HG02588 (cell line): ENCODE data around the gene ERBB4.
"Not testable (repeated sequence)": the region's sequence is repeated elsewhere in the genome, so short reads cannot be mapped to it uniquely, and the experiment has no call there.

Source experiments
- ATAC-seq: cut with Tn5 transposase; IDR thresholded peaks from one replicate; pipeline ENCODE4 v1.9.1; 2021; ENCODE audit warnings: mild to moderate bottlenecking, moderate library complexity; ENCODE audit not compliant: unreplicated experiment

ERBB4 gene

DNA sequence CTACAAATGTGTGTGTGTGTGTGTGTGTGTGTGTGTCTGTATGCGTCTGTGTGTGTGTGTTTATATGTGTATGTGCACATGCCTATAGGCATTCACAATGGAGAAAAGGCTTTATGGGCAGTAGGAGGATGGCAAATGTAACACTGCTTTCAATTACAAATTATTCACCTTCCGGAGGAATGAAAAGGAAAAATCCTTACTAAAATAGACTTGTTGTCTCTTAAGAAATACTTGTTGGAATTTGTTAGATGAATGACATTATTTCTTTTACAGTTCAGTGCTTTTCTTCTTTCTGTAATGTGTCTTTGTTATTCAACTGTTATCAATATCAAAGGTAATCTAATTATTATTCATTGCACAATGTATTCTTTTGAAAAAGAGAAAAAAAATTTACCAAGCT is 874.3 kb downstream of the ERBB4 start:
- ATAC-seq, result no peak

- ATAC-seq, result no peak
These were observed 884.3 kb downstream of the ERBB4 start for GRCh38 chr2:211654211-211654780.

GRCh38 chr2:211652327-211652726 is 886.3 kb downstream of the ERBB4 start:
- no peak for ATAC-seq

- no peak for ATAC-seq
These were observed 889.3 kb downstream of the ERBB4 start for GRCh38 chr2:211649331-211649730.

GRCh38 chr2:211631503-211631902 is 907.1 kb downstream of the ERBB4 start:
- no peak for ATAC-seq

DNA sequence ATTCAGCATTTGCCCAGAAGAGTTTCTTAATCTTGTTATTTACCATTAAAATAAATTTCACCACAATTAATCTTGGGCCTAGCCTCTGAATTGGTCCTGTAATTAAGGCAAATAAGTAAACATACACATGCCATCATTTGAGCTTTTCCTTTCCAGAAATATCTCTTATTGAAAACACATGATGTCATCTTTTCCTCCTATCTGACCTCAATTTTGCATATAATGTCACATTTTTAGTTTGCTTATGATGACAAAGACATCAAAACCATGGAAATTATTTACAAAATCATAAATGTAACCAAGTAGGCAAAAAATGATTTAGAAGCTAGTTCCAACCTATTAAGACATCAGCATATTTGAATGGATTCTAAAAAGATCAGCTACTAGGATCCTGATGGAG is 915.5 kb downstream of the ERBB4 start:
- ATAC-seq, result no peak

DNA sequence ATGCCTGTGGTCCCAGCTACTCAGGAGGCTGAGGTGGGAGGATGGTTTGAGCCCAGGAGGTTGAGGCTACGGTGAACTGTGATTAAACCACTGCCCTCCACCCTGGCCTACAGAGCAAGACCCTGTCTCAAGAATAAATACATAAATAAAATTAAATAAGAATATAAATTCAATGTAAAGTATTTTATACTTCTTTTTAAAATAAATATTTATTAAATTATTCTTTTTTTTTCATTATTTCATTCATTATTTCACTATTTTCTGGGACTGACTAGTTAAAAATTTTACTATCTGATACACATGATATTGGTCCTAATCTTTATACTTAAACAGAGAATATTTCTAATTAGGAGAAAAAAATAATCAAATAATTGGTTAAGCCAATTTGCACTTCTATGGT is 917.6 kb downstream of the ERBB4 start:
- no peak for ATAC-seq

GRCh38 chr2:211617803-211618202 is 920.8 kb downstream of the ERBB4 start:
- no peak for ATAC-seq

DNA sequence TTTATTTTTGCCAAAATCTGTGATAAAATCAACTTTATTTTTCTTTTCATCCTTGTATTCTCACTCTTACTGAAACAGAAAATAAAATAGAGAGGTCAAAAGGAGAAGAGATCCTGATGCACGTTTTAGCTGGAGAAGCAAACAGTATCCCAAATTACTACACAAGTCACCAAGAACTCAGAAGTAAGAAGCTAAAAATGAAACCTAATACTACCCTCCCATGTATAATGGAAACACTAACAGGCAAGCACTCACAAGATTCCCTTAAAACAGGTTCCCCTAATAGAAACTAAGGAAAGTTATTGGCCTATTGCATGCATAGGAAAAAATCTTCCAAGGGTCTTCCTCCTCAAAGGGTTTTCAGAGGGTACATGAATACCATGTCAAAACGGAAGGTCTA is 927.0 kb downstream of the ERBB4 start:
- no peak for ATAC-seq

DNA sequence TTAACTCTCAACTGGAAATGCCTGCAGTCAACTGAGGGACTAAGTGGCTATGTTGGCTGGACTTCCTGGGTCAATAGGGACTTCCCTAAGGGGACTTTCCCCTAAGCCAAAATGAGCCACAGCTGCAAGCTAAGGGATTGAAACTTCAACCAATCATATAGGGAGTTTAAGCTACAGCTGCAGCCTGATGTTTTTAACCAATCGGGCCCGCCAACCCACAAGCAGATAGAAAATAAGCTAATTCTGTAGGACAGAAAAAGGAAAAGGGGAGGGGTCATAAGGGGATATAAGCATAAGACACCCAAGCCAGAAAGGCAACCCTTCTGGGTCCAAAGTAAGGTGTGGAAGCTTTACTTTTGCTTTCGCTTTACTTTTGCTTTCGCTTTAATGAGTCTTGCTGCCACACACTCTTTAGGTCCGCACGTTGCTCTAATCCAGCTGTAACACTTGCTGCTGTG is 927.5 kb downstream of the ERBB4 start:
- ATAC-seq, result no peak

- ATAC-seq, result no peak
These were observed 929.5 kb downstream of the ERBB4 start for GRCh38 chr2:211609127-211609526.

DNA sequence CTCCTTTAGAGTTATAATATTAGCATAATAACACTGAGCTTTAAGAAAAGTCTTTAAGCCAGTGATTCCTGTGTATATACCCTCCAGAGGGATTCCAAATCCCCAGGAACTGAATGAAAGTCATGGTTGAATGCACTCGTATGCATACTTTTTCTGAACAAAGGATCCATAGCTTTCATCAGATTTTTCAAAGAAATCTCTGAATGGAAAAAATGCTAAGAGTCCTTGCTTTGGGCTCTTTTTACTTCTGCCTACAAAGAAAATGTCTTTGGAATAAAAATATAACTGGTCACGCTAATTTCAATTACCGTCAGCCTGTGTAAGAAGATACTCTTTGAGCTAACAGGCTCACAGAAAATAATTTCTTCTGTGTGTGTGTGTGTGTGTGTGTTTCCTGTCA is 939.5 kb downstream of the ERBB4 start:
- ATAC-seq, result no peak

DNA sequence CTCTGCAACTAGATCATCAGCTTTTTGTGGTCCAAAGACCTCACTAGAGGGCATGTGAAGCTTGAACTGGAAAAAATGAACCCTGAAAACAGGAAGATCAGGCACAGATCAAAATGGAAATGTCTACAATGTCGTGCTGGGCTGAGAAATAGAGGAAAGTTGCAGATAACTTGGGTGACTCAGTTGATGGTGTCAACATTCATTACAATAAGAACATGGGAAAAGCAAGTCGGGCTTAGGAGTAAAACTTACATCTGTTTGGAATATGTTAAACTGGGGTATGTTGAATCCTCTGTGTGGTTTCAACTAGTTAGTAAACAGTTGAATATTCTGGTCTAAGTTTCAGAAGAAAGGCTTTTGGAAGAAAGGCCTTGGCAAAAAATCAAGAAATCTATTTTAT is 940.4 kb downstream of the ERBB4 start:
- ATAC-seq, result no peak

DNA sequence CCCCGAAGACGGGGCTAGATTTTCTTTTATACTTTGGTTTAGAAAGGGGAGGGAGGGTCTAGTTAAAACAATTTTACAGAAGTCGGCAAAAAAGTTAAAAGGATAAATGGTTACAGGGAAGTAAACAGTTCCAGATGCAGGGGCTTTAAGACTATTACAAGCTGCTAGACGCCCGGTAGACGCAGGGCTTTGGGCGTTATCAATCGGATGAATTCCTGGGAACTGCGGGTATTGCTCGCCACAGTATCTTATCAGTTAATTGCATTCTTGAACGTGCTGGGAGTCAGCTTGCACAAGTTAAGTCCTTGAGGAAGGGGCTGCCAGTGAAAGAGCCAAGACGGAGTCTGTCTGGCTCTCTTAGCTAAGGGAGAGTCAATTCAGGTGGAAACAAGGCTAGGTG is 946.6 kb downstream of the ERBB4 start:
- not testable (repeated sequence) for ATAC-seq

GRCh38 chr2:211591426-211591825 is 947.2 kb downstream of the ERBB4 start:
- ATAC-seq, result no peak

DNA sequence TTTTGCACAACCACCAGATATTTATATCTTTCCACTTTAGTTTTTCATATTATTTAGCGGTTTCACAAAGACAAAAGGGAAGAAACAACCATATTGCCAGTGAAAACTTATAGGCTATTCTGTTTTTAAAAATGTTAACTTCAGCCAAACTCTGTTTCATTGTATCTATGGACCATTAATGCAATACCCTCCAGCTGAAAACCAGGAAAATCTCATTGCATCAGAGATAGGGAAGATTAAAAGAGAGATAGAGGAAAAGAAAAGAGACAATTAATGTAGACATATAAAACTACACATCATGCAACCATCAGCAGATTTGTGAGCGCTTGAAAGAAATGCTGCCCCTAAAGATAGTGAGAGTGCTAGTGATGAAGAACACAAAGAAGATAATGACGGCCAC is 970.2 kb downstream of the ERBB4 start:
- ATAC-seq, result no peak

DNA sequence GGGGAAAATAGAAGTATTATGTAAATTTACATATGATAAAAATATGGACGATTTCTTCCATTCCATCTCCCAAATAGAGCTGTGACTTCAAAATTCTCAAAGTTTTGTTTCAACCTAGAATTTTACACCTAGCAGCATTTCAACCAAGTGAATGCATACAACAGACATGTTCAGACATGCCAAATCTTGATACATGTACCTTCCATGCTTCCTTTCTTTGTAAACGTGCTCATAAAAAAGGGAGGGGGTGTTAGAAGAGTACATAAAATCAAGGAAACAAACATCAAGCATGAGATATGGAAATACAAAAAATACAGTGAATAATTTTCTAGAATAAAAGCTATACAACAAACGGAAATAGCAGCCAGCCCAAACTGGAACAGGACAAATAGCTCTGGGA is 974.2 kb downstream of the ERBB4 start:
- ATAC-seq, result no peak

DNA sequence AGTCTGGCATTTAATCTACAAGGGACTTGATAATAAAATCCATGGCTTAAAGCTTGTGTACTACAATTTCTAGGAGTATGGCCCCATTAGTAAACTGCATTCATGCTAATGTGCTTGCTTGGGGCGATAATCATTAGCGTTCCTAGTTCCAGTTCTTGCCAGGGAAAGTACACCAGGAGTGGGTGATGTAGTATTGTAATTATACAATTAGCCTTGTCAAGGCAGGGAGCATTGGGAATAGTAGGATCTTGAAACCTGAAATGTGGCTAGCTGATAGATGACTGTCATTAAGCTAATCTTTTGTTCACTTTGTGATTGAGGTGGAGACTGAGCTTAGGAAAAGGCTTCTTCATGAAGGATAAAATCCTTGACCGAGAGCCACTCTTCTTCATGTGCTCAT is 993.0 kb downstream of the ERBB4 start:
- ATAC-seq, result no peak

GRCh38 chr2:211534632-211535031 is 1004.0 kb downstream of the ERBB4 start:
- no peak for ATAC-seq

DNA sequence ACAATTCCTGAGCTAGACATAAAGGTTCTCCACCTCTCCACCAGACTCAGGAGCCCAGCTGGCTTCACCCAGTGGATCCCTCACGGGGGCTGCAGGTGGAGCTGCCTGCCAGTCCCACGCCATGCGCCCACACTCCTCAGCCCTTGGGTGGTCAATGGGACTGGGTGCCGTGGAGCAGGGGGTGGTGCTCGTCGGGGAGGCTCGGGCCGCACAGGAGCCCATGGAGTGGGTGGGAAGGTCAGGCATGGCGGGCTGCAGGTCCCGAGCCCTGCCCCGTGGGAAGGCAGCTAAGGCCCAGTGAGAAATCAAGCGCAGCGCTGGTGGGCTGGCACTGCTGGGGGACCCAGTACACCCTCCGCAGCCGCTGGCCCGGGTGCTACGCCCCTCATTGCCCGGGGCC is 1014.4 kb downstream of the ERBB4 start:
- not testable (repeated sequence) for ATAC-seq

DNA sequence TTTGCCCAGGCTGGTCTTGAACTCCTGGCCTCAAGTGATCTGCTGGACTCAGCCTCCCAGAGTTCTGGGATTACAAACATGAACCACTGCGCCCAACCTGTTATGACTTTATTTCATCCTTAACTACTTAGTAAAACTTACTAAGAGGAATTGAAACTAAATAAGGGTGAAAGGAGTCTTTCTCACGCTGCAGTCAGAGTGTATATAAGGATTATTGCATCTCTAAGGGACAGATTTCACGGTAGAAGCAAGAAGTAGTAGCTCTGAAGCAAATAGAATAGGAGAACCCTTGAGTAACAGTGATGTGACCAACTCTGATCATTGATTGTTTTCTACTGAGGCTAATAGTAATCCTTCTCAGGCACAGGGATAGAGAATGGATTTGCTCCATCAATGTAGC is 1022.1 kb downstream of the ERBB4 start:
- ATAC-seq, result no peak

- ATAC-seq, result no peak
These were observed 1024.6 kb downstream of the ERBB4 start for GRCh38 chr2:211514049-211514448.

DNA sequence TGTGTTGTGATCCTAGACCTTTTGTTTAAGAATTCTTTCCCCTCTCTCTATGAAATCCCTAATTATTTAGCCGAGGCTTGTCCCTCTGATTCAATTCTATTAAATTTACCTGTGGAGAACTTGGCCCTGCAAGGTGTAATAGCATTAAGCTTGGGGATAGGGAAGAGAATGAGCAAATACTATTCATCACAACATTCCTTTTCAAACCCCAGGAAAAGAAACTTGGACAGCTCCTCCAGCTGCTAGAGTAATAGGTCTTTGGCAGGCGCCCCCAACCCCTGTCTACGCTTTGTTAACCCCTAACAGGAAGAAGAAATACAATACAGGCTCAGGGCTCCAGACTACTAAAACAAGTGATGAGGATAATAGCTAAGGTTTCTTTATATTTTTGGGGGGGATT is 1025.2 kb downstream of the ERBB4 start:
- no peak for ATAC-seq
